Cardiac atrium fibroblast (primary cell): ENCODE measurements around the gene CYP39A1. TPM values are rescaled to one million over a fixed set of nuclear protein-coding genes. Genes with fewer than 3 reads are reported as not detected.

Experiments used
- total RNA-seq: library from RNA; depleted of rRNA; stranded (reverse); fragments of >200 nt; gene quantifications from 2 replicates; pipeline ENCODE4 v1.2.3, GENCODE V29; 2015

The CYP39A1 gene, protein sequence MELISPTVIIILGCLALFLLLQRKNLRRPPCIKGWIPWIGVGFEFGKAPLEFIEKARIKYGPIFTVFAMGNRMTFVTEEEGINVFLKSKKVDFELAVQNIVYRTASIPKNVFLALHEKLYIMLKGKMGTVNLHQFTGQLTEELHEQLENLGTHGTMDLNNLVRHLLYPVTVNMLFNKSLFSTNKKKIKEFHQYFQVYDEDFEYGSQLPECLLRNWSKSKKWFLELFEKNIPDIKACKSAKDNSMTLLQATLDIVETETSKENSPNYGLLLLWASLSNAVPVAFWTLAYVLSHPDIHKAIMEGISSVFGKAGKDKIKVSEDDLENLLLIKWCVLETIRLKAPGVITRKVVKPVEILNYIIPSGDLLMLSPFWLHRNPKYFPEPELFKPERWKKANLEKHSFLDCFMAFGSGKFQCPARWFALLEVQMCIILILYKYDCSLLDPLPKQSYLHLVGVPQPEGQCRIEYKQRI
- not detected in 2 replicates for total RNA-seq

DNA sequence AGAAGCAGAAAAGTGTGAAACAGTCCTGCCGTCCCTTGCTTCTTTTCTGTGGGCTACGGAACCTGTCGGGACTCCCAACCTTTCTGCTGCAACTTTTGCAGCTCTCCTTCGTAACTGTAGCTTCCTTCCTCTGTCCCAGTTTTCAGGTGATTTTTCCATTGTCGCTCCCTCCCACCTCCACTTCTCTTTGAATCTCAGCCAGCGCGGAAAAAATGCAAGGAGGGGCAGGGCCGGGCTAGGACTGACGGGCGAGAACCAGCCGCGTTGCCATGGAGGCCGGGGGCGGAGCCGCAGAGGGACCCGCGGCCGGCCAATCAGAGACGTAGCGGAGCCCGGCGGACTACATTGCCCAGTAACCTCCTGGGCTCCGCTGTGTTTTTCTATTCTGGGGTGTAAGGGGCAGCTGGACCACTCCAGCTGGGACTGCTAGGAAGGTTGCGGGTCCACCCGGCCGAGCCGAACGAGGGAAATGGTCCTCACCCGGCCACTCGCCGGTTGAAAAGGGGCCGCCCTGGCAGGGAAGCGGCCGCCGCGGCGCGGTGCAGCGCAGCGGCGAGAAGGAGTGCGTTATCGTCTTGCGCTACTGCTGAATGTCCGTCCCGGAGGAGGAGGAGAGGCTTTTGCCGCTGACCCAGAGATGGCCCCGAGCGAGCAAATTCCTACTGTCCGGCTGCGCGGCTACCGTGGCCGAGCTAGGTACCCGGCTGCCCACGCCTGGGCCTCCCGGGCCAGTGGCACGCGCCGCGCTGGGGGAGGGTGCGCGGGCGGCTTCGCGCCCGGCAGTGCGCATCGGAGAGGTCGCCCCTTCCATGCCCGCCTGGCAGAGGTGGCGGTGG is at the start of gene CYP39A1, which contains the start of gene SLC25A27:
Gene CYP39A1 (minus strand): TSS at position 216 of the 836 bp plus-strand sequence. CDS start 236 bp downstream, outside the sequence.
Gene SLC25A27 (plus strand): TSS at position 373 of the 836 bp plus-strand sequence. CDS start 218 bp downstream, at position 591.

DNA sequence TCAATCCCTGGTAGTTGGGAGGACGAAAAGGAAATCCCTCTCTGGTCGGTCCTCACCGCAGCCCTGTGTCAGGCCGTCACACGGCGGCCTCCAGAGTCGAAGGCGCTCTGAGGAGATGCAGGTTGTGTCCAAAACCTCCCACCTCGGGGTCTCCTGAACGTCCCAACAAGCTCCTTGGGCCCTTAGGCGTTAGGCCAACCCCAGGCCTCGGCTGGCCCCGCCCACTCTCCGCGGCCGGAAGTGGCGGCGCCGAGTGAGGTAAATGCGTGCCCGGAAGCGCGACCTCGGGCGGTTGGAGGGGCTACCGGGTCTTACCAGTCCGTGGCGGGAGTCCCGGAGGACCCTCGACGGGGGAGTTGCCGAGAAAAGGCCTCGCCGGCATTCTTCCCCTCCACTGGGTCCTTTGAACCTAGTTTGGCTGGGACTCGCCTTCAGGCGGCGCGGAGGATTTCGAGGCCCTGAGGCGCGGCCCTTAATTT is 35.0 kb upstream of the CYP39A1 start, which contains the start of gene TDRD6:
Gene TDRD6 (plus strand): TSS at position 267 of the 479 bp plus-strand sequence. CDS start 244 bp downstream, outside the sequence.

Other genes starting within 250 kb of the CYP39A1 start
- gene RCAN2, start 161.4 kb downstream of the CYP39A1 start, total RNA-seq: 0.16 TPM in 1 of 2 replicates, not detected in the other
- 0.90 and 2.3 TPM in 2 replicates for gene SLC25A27, start 157 bp upstream of the CYP39A1 start, total RNA-seq
- gene TDRD6, start 35.1 kb upstream of the CYP39A1 start, total RNA-seq: not detected in 2 replicates
- gene PLA2G7, start 82.6 kb upstream of the CYP39A1 start, total RNA-seq: not detected in 2 replicates
- gene ANKRD66, start 94.1 kb upstream of the CYP39A1 start, total RNA-seq: not detected in 2 replicates
- not detected in 2 replicates for gene MEP1A, start 140.6 kb upstream of the CYP39A1 start, total RNA-seq